Brain pericyte (primary cell): Measurements from ENCODE around the gene FAM83F.
"Not testable (repeated sequence)": the region's sequence is repeated elsewhere in the genome, so short reads cannot be mapped to it uniquely, and the experiment has no call there.

Source experiments
- DNase-seq: peaks from one replicate; pipeline ENCODE4 v3.0.0-alpha.2; 2012; ENCODE audit warnings: low read depth, low spot score

The FAM83F gene

DNA sequence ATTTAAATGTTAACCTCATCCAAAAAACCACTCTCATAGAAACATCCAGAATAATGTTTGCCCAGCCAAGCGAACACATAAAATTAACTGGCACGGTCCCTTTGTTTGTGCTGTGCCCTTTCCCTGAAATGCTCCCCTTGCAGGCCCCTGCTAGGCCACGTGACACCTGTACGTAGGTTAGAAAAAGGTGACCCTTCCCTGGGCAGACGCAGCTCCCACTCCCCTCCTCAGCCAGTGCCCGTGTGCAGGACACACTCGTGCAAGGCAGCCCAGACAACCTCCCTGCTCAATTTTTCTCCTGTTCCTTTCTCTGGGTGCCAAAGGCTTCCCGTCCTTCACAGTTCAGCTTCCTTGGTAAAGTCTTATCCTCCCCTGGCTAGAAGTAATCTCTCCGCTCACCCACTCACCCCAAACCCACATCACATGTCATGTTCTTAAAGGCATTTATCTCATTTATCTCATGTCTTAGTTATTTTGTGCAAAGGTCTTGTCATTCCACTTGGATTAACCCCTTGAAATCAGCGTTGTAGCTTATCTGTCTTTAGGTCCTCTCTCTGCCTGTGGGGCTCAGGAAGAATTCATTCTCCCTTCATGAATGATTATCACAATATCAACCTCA, 20.7 kb downstream of the FAM83F start:
- no peak for DNase-seq

DNA sequence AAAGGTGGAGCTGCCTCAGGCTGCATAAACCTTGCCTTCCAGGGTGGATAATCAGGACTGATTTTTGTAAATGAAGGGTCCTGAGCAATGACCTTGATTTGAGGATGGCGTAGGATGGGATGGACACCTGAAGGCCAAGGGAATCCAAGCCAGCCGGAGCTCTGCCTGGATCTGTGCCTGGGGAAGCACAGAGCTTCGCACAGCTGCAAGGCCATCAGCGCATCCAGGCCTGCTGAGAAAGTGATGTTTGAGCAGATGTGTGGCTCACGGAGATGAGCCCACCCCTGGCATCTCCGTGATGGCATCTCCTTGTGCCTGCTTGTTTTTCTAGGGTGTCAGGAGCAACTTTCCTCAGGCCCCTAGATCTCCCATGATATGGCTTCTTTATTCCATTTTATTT, 23.3 kb downstream of the FAM83F start:
- DNase-seq: no peak

DNA sequence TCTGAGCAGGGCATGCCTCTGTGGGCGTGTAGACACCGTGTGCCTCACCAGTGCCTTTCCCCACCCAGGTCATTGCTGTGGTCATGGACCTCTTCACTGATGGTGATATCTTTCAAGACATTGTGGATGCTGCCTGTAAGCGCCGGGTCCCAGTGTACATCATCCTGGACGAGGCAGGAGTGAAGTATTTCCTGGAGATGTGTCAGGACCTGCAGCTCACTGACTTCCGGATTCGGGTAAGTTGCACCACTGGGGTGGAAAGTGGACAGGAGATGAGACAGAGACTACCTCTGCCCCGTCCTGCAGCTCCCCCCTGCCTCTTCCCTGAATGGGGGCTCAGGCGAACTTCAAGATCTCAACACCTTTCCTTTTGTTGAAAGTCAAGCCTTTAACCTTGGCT, 24.3 kb downstream of the FAM83F start:
- DNase-seq: no peak

DNA sequence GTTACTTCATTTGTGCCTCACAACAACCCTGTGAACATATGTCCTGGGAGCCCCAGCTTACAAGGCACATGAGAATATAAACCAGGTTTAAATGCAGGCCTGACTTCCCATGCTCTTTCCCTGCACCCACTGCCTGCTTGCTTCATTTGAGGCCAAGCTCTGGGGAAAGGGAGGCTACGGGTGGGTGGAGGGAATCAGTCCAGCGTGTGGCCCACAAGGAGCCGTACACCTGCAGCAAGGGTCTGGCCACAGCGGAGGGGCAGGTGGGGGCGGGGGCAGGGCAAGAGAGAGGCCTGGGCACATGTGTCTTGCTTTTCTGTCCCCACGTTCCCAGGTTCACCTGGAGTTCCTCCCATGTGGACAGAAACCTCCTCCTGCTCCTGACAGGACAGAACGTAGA, 26.2 kb downstream of the FAM83F start:
- no peak for DNase-seq

DNA sequence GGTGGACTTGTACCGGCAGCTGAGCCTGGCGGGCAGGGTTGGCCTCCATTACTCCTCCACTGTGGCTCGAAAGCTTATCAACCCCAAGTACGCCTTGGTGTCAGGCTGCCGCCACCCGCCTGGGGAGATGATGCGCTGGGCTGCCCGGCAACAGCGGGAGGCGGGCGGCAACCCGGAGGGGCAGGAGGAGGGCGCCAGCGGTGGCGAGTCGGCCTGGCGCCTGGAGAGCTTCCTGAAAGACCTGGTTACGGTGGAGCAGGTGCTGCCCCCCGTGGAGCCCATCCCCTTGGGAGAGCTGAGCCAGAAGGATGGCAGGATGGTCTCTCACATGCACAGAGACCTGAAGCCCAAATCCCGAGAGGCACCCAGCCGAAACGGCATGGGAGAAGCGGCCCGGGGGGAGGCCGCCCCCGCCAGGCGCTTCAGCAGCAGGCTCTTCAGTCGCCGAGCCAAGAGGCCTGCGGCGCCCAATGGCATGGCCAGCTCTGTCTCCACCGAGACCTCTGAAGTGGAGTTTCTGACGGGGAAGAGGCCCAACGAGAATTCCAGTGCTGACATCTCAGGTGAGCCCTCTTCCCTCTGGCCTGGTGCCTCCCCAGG, 26.7 kb downstream of the FAM83F start:
- no peak for DNase-seq

DNA sequence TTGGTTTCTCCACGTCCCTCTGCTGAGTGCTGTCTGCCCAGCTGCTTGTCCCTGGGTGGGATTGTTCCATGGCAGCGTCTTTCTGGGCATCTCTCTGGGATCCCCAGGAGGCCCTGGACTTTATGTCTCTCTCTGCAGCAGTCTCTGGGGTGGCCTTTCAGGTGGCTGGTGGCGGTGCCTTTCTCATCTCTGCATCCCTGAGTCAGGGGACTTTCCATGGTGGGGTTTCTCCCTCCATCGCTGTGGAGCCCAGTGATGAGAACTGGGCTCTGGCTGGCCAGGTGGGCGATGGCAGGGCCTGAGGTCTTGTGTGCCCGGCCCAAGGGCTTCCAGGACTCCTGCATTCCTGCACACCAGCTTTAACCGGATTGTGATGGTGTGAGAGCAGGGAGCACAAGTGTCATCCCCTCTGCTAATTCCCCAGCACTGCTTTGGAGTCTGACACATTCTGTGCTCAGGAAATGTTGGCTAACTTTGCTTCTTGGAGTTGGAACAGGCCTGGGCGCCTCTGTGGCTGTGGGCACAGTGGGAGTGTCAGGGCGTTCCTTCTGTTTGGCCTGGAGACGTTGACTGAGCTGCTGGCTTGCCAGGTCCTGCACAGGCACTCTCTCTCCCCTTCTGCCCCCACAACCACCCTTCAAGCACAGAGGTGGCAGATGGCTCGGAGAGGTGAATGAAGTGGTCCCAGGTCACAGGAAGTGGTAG, 27.9 kb downstream of the FAM83F start:
- no peak for DNase-seq

DNA sequence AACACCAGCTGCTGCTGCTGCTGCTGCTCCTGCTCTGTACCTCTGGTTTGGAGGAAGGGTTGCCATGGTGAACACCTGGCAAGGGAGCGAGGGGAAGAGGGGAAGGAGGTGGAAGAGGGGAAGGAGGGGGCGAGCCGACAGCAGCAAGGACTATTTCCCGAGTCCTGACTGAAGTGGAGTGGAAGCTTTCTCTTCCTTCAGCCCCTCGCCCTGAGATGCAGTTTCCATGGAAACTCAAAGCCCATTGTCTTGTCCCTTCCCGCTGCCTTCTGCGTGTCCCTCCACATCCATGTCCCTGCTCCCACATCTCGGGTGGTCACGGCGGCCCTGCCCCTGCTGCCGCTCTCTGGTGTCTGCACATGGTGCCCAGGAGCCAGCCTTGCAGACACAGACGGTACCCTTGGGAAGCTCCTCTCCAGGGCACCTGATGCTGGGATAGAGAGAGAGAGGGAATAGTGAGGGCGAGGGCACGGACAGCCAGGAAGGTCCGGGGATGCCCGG, 28.6 kb downstream of the FAM83F start:
- DNase-seq: no peak

DNA sequence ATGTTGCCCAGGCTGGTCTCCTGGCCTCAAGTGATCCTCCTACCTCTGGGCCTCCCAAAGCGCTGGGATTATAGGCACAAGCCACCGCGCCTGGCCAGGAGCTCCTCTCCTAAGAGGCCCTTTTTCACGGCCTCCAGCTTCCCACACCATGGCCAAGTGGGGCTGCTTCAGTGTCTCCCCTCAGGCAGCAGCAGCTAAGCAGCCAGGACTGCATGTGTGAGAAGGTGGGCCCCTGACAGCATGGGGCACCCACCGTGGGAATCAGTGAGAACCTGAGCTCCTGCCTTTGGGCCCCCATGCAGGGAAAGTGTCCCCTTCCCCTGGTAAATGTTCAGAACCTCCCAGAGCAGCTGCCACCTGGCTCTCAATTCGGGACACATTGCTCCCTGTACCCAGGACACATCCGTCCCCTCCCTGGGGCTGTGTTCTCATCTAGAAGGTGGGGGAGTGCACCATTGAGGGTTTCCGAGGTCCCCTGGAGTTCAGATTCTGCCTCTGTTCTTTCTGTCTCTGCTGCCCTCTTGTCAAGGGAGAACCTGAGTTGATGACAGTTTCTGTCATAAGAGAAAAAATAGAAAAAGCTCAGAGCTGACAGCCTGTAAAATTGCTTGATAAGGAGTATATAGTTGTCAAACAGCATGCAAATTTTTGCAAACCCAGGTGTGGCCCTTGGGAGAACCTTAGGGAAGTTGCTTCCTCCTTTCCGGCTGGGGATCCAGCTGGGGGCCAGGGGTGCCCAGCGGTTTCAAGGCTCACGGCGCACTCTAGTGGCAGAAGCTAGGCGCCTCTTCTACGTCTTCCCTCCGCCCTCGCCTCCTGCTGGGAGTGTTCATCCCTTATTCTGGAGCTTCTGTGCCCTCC, 29.7 kb downstream of the FAM83F start:
- no peak for DNase-seq

DNA sequence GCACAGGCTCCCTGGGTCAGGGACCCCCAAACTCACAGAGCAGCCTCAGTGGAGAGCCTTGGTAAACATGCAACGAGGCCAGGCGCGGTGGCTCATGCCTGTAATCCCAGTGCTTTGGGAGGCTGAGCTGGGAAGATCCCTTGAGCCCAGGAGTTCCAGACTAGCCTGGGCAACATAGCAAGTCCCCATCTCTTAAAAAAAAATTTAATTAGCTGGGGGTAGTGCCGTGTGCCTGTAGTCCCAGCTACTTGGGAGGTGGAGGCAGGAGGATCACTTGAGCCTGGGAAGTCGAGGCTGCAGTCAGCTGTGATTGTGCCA, 30.3 kb downstream of the FAM83F start:
- DNase-seq: not testable (repeated sequence)

DNA sequence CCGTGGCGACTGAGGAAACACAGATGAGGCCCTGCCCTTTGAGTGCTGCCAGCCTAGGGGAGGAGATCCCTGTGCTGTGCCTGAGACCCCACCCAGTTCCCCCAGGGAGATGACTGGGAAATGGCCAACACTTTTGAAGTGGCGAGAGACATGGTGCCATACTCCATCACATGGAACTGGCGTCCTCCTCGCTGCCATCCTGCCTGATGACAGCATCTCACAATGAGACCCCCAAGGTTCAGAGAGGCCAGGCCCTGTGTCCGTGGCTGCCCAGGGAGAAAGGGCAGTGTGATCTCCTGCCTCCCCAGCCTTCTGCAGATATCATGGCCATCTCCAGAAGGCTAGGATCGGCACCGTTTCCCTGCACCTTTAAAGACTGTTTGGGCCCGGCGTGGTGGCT, 31.1 kb downstream of the FAM83F start:
- no peak for DNase-seq

DNA sequence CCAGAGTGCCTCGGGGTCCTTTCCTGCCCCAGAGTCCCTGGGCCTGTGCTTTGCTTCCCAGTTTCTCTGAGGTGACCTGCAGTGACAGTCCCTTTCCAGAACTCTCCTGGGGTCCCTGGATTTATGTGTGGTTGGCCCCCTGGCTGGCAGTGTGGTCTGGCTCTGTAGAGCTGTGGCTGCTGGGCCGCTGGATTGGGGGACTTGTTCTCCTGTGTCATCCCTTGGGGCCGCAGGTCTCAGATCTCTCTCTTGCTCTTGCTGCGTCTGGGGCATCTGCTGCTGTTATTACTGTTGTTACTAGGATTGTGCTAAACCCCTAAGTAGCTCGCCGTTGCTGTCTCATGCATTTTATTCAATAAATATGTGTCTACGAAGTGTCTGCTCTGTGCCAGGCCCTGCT, 31.9 kb downstream of the FAM83F start:
- DNase-seq: no peak

DNA sequence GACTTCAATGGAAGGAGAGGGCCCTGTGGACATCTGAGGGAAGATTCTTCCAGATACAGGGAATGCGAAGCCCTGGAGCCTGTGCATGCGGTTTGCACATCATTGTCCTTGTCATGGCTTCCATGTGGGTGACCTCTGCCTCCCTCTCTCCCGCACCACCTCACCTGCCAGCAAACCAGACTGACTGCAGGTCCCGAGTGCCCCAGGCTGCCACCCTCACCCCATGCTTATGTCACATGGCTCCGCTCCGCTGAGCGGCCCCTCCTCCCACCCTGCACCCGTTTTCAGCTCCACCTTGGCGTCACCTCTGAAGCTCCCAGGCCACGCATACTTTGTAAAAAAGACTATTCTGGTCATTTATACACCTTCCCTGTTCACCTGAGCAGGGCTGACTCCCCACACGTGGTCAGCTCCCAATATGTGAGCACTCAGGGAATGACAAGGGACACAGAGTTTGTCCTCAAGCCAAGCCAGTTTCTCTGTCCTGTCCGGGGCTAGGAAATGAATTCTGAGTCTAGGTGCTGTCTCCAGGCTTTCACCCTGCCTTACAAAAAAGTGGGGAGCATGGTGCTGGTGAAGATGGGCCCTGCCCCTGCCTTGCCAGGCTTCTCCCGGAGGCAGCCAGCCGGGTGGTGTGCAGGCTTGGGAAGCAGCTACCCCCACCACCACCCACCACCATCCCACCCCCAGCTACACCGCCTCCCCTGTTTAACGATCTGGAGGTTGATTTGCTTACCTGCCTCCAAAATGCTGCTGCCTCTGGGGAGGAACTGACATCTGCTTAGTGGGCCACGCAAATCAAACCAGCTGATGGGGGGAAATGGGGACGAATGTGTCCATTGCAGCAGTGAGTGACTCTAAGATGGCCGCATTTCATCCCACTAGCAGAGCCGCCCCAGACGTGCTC, 32.7 kb downstream of the FAM83F start:
- DNase-seq: no peak

DNA sequence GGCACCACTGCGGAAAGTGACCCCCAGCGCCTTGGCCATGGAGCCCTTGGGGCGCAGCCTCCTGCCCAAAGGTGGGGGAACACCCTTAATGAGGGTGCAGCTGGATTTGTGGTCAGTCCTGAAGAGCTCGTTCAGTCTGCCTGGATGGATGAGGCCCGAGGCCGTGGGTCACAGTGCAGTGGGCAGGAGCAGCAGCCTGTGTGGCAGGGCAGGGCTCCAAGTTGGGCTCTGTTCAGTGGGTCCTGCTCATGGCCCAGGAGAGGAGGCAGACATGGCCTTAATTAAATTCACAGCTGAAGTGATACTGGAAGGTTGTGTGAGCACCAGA, 33.3 kb downstream of the FAM83F start:
- no peak for DNase-seq

DNA sequence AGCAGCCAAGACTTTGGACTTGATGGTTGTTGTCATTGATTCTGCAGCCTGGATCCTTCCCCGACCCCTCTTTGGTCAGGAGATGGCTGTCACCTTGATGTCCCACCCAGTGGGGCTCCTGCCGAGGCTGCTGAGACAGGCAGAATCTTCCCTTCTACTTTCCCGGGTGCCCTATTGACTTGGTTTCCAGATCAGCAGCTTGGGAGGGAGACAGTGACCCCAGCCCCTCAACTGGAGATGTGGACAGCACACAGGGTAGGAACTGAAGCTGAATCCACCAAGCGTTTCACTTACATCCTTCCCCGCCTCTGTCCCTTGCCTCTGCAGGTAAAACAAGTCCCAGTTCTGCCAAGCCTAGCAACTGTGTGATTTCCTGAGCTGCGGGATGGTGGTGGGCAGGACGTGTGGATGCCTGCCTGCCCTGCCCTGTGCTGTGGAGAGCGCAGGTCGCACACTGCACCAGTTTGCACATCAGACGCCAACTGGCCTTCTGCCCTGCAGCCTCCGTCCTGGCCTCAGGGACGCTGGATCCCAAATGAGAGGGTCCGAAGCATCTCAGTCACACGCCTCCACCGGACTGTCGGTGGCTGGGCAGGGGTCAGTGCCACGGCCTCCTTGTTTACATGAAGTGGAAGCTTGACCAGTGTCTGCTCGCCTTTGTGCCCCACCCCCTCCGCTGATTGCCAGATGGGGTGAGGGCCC, 34.6 kb downstream of the FAM83F start:
- no peak for DNase-seq

DNA sequence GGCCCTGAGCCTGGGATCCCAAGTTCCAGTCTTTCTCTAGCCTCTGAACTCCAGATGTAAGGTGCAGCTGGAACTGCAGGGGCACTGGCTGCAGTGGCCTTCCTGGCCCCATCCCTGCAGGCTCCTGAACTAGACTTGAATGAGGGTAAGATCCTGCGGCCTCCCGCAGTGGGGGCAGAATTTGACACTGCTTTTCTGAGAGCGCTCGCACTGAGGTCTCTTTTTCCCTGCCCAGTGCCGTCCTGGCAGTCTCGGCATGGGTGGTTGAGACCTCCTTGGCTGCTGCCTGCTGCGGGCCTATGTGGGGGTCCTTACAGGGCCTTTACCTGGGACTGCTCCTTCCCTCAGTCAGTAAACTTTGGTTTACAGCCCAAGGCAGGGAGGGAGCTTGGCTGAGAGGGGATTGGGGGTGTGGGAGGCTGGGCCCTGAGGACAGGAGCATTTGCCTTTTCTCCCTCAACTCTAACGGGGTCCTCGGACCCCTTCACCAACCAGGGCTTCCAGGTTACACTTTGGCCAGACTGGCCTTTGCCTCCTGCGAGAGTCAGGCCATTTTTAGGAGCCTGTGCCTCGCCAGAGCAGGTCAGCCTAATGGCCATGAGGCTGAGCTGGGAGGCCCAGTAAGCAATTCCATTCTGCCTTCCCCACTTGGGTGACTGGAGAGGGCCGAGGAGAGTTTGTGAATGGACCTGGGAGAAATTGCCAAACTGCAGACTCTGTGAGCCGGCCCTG, 35.4 kb downstream of the FAM83F start:
- no peak for DNase-seq

DNA sequence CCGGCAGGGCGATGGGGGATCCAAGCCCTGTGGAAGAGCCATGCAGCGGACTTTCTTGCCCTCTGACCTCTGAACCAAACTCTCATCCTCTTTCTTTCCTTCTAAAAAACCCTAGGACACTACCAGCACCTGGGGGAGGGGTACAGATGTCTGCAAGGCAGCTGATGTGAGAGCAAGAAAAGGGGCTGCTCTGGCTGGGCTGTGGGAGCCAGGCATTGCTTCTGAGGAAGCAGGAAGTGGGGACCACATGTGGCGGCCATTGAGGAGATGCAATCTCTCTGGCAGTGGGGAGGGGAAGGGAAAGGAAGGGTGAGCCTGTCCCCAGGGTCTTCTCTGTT, 36.0 kb downstream of the FAM83F start:
- no peak for DNase-seq

DNA sequence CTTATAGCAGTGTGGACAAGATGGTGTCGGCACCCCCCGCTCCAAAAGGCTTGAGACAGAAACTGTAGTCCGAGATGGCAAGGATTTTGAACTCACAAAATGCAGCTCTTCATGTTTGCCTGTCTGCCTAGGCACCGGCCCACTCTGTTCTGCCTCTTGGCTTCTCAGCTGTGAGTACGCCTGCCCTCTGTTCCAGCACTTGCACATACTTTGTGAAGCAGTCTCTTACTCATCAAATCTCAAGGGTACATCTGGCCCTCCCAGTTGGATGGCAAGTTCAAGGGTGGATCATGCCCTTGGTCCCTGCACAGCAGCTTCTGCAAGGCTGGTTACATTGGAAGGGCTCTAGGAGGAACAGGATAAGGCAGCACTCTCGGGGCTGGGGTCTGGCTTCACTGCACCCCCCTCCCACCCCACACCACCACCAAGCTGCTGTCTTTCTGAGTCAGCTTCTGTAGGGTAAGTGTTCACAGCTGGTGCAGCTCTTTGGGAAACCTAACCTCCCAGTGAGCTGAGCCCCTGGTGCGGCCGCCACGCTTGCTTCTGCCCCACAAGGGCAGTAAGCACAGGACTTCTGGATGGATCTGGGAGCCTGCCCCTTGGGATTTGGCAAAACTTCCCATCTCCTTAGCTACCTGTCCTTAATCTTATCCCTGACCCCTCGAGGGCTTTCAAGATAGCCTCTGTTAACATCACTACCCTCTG, 37.2 kb downstream of the FAM83F start:
- DNase-seq: no peak

DNA sequence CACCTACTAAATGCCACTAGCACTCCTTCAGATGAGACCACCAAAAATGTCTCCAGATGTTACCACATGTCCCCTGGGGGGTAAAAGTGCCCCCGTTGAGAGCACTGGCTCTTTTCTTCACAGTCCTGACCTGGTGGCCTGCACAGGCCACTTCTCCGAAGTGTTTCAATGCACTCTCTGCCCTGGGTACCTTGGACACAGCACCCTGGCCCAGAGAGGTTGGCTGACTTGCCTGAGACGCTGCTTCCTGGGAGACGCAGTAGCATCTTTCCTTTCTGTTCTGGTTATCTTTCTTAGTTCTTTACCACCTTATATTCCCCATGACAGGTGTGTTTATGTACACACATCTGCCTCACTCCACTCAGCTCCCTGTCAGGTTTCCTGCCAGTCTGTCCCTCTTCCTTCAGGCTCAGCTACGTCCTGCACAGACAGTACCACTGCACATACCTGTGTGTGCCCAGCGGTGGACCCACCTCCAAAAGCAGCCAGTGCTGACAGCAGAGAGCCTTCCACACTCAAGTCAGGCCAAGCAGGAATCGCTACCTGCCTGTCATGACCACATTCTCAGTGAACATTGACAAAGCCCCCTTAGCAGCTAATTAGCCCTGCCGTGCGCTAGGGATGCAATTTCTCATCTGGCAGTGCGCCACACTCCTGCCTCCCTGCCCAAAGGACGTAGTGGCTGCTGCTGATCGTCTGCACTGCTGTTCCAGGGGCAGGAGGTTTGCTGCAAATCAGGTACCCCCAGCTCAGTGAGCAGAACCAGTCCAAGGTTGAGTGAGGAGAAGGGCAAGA, 39.0 kb downstream of the FAM83F start:
- no peak for DNase-seq

DNA sequence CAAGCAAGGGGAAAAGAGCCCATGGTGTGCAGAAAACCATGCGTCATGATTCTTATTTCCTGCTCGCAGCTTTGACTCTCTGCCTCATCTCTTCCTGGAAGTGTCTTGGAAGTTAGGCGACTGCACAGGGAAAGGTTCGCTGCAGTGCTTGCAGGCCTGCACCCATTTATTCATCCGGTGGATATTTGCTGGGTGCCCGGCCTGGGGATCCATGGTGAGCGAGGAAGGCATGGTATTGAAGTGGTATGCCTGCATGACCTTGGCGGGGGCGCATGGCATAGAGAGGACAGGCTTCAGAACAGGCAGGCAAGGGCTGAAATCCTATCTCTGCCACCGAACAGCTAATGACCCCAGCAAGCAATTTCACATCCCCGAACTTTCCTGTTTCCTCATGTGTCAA, 40.6 kb downstream of the FAM83F start:
- DNase-seq: no peak
